Putamen (tissue), 1 donor: ENCODE data around the gene TRMT112.

Experiments used
- DNase-seq: peaks from one replicate; pipeline ENCODE4 v3.0.0-alpha.2; 2016; ENCODE audit warnings: low spot score

The TRMT112 gene

DNA sequence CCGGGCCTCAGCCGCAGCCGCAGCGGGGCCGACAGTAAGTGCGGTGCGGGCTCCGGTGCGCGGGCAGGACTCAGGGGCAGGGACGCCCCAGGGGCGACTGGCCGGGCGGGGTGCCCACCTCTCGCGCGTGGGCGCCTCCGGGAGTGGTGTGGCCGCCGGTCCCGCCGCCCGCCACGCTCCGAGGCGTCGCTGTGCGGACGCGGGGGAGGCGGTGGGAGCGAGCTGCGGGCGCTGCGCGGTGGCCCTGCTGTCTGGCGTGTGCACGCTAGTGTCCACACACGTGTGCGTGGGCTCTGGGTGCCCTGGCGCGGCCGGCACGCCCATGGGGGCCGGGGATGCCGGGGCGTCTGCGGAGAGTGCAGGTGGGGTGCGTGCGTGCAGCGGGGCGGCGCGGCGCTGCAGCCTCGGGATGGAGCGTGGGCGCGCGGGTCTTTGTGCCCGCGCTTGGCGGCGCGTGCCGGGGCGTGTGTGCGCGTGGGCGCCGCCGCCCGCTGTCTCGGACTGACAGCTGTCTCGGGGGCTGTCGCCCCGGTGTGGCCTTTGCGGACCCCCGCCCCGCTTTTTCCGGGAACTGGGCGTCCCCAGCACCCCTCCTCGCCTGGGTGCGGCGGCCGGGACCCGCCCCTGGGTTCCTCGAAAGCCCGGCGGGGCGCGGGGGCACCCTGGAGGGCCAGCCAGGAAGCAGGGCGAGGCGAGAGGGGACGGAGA lies 25.5 kb downstream of the TRMT112 start:
- DNase-seq: no peak

DNA sequence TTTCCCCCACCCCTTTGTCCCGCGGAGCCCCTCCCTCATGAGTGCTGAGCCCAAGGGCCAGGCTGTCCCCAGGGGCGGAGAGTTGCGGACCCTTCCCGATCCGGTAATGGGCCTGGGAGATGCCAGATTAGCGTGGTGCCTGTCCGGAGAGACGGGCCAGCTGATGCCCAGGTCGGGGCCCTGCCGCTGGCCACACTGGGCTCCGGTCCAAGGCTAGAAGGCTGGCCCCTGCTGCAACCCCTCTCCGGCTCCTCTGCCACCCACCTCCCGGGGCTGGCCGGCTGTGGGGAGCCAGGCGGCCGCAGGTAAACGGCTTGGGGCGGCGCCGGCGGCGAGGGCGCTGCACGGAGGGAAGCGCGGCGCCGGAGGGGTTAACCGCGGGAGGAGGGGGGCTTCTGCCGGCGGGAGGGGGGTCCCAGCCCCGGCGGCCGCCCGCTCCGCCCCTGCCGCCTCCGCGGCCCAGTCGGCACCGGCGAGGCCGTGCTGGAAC lies 26.1 kb downstream of the TRMT112 start, which contains the start of gene KCNK4:
Gene KCNK4, plus strand, starts transcription at position 41 of the 490 bp plus-strand sequence. CDS start 1,717 bp downstream, outside the sequence.
- DNase-seq: no peak

DNA sequence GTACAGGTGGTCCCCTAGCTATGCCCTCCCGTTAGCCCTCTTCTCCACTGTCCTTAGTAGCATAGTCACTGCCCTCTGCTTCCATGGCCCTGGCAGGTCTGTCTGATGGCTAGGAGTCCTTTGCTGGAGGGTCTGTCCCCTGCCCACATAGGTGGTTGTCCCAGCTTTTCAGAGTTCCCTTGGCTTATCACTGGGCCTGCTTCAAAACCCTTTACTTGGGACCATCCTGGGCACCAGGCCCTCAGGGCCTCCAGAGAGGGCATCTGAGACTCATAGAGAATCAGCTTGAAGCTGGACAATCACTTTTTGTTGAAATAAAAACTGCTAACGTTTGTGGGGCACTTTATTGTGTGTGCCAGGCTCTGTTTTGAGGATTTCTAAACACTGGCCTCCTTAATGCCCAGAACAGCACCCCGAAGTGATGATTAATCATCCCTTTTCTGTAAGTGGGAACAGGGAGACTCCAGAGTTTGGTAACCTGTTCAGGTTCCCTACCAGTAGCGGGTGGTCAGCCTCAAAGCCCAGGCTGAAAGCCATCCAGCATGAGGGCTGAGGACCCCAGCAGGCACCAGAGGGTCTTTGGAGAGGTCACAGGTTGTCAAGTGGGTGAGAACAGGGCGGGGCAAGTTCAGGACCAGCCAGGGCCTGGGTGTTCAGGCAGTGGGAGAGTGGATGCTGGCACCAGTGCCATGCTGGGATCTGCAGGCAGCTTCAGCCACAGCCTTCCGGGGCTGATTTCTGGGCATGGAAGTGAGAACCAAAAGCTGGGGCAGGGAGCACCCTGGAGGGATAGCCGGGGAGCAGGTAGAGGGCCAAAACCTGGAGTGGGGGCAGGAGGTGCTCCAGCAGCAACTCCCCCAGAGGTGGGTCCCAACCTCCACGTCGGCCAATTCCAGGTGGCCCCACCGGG lies 26.8 kb downstream of the TRMT112 start:
- DNase-seq: no peak

DNA sequence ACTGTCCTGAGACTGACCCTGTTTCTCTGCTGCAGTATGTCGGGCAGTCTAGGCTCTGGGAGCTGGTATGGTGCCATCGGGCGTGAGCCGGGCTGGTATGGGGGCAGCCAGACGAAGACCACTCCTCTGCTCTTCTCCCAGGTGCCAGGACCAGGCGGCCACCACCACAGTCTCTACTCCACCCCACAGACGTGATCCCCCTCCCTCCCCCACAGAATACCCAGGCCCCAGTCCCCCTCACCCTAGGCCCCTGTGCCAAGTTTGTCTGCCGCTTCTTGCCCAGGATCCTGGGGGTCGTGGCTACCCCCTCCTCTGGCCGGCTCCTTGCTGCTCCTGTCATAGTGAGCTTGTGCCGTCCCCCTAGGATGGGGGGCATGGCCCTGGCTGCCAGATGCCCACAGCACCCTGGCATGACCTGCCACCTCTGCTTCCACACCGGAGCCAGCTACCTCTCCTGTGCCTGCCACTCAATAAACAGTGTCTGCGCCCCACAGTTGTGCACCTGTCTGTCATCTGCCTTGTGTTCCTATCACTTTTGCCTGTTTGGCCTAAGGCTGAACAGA lies 28.3 kb downstream of the TRMT112 start:
- DNase-seq: no peak

DNA sequence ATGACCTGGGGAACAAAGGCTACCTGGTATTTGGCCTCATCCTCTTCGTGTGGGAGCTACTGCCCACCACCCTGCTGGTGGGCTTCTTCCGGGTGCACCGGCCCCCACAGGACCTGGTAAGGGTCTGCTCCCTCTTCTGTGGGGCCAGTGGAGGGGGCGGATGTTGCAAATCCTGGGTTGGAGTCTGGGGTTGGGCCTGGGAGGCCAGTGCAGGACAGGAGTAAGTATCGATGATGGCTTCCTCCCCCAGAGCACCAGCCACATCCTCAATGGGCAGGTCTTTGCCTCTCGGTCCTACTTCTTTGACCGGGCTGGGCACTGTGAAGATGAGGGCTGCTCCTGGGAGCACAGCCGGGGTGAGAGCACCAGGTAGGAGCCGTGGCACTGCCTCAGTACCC lies 29.0 kb downstream of the TRMT112 start:
- no peak for DNase-seq

DNA sequence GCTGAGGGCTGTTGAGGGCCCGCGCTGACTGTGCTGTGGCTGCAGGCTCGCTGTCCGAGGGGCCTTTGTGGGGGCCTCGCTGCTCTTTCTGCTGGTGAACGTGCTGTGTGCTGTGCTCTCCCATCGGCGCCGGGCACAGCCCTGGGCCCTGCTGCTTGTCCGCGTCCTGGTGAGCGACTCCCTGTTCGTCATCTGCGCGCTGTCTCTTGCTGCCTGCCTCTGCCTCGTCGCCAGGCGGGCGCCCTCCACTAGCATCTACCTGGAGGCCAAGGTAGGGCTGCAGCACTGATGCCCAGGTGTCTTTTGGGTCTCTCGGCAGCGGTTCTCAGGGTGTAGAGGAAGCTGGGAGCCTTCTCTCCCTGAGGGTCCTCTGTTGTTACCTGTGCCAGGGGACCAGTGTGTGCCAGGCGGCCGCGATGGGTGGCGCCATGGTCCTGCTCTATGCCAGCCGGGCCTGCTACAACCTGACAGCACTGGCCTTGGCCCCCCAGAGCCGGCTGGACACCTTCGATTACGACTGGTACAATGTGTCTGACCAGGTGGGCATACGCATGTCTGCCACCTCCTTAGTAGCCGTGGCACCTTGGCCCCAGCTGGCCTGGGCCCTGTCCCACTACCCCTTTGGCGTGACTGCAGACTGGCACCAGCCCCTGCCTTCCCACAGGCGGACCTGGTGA lies 29.5 kb downstream of the TRMT112 start:
- DNase-seq: no peak

DNA sequence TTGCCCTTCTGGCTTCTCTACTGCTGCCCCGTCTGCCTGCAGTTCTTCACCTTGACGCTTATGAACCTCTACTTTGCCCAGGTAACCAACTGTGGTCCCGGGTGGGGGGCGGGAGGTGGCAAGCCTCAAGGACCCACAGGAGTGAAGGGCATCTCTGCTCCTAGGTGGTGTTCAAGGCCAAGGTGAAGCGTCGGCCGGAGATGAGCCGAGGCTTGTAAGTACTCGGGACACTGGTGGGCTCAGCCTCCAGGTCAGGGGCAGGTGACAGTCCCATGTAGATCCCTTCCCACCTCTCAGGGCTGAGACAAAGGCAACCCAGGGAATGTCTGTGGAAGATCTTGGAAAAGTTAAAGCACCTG lies 30.6 kb downstream of the TRMT112 start:
- no peak for DNase-seq

DNA sequence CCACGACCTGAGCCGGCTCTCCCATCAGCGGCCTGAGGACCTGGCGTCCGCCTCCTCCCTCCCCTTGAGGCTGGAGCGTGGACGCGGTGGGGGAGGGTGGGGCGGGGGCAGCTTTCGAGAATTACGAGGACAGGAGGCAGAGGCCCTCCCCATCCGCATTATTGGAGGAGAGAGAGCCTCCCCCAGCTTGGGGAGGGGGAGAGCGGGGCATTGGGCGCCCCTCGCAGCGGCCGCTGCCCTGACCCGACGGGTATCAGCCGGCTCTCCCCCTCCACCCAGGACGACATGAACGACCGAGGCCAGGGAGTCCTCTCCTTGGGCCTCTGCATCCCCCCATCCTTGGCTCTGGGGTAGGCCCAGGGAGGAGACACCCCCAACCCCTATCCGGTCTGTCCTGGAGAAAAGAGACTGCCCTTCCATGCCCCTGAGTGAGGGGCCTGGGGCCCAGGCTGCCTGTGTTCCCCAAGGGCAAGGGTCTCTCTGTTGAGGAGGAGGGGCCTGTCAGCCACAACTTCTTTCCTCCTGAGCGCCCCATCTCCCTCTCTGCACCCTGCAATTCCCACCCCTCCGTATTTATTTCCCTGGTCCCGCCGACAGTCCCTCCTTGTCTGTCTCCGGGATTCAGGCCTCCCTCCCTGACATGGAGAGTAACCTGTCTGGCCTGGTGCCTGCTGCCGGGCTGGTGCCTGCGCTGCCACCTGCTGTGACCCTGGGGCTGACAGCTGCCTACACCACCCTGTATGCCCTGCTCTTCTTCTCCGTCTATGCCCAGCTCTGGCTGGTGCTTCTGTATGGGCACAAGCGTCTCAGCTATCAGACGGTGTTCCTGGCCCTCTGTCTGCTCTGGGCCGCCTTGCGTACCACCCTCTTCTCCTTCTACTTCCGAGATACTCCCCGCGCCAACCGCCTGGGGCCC lies 31.2 kb downstream of the TRMT112 start:
- DNase-seq: no peak

DNA sequence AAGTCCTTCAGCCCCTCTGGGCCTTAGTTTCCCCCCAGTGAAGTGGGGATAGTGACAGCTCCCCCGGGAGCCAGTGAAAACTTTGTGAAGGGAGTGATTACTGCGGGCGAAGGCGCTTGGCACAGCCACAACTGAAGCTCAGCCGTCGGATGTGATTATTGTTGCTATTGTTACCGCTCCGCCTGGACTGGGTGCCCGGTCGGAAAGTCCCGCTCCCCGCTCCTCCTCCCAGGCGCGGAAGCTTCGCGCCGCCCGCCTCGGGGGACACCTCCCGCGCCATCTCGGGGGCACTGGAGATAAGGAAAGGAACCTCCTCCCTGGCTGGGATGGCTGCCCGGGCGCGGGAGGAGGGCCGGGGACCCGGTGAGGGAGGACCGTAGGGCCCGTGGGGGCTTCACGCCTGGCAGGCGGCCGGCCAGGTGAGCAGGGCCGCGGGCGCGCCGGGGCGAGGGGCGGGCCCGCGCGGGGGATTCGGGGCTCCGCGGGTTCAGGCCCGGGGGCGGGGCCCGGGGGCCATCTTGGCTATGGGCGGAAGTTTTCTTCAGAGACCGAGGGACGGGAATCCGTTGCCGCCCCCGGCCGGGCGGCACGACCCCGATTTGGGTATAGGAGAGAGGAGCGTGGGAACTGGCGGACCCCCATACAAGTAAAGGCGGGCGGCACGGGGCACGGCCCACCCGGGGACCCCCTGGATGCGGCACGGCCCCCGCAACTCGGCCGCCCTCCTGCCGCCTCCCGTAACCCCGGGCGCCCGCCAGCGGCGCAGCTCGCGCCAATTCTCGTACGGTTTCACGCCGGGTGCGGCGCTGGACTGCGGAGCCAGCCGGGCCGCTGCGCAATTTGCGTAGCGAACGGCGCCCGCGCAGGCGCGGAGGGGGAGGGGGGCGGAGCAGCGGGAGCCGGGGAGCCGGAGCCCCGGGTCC lies 32.1 kb downstream of the TRMT112 start, which contains the start of gene GPR137:
Gene GPR137, plus strand, starts transcription at position 887 of the 923 bp plus-strand sequence. CDS start 677 bp downstream, outside the sequence.
- peak; percentile 87 for DNase-seq

DNA sequence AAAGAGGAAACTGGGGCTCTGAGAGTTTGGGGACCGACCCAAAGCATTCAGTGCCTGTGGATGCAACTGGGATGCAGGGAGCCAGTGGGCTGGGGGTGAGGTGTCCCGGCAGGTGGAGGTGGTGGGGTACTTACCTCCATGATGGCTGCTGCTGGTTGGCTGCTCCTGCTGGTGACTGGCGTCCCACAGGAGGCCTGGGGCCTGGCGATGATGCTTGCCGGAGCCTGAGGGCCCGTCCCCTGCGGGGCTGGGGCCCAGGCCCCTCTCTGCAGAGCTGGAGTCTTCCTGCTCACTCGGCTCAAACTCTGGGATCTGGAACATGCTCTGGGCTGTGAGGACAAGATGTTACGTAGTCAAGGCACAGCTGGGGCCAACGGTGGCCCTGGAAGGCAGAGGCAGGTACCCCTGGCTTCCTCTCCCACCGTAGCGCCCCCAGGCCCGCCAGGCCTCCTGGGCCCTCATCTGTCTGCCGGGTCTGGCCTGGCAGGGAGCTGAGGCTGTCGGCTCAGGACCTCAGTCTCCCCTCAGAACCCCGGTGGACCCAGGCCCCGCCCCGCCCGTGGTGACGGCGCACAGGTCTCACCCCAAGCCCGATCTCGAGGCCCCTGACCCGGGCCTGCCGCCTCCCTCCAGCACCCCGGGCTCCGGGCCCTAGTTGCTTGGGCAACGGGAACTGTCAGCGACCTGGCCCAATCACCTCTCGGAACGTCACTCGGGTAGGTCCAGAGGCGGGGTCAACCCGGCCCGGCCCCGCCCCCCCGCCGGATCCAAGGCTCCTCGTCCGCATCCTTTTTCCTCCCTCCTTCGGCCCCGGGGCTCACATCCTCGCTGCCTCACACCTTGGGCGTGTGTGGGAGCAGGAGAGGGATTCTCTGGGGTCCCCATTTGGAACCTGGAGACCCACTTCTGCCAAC lies 33.1 kb downstream of the TRMT112 start, which contains the start of gene BAD:
Gene BAD, minus strand, starts transcription at position 618 of the 914 bp plus-strand sequence. Its CDS starts 297 bp downstream, at position 321.
- DNase-seq: peak; percentile 96

DNA sequence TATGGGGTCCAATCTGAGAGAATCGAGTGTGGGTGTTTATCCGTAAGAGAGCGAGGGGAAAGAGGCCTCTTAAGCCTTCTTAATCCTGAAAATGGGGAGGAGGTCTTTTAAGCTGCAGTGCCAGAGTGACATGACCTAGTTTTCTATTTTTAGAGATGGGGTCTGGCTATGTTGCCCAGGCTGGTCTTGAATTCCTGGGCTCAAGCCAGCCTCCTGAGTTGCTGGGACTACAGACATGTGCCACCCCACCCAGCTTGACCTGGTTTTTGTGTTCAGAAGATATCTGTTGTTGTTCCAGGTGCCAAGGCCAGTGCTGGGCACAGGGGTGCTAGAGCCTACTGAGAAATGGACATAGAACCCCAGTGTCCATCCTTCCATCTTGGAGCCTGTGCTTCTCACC lies 34.3 kb downstream of the TRMT112 start:
- no peak for DNase-seq

DNA sequence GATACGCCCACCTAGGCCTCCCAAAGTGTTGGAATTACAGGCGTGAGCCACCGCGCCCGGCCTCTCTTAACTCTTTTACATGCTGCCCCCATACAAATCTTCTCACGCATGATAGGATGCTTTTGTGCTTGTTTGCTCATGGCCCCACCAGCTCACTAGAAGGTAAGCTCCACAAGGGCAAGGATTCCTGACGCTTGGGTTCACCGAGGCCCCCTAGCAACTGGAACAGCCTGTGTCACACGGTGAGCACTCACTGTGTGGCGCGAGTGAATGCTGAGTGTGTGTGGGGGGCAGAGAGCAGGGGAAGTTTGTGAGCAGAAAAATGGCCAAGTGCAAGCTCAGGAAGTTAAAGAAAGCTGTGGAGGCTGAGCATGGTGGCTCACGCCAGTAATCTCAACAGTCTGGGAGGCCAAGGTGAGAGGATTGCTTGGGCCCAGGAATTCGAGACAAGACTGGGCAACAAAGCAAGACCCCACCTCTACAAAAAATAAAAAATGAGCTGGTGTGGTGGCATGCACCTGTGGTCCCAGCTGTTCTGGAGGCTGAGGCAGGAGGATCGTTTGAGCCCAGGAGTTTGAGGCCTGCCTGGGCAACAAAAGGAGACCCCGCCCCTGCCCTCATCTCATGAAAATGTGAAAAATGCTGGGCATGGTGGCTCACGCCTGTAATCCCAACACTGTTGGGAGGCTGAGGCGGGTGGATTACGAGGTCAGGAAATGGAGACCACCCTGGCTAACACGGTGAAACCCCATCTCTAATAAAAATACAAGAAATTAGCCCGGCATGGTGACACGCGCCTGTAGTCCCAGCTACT lies 35.2 kb downstream of the TRMT112 start:
- DNase-seq: no peak

DNA sequence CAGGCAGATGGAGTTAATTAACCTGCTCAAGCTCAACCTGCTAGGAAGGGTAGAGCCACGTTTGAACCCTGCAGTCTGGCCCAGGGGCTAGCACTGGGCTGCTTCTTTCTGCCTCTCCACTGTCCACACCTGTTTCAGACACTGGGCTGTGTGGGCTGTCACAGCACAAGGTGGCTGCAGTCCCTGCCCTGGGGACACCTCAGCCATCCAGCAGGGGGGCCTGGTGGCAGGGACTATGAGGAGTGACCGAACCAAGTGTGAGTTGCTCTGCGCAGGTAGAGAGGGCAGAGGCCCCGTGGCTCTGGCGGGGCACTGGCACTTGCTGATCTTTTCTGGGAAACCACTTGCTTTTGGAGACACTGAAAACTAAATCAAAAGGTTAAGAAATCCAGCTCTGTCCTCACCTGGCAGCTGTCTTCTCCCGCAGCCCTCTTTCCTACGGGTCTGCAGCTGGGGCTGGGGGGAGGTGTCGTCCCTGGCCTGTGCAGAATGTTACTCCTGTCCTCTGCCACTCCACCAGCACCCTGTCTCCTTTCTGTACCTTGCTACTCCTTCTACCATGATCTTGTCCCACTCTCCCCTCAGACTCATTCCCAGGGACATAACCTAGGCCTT lies 38.7 kb downstream of the TRMT112 start:
- DNase-seq: no peak

DNA sequence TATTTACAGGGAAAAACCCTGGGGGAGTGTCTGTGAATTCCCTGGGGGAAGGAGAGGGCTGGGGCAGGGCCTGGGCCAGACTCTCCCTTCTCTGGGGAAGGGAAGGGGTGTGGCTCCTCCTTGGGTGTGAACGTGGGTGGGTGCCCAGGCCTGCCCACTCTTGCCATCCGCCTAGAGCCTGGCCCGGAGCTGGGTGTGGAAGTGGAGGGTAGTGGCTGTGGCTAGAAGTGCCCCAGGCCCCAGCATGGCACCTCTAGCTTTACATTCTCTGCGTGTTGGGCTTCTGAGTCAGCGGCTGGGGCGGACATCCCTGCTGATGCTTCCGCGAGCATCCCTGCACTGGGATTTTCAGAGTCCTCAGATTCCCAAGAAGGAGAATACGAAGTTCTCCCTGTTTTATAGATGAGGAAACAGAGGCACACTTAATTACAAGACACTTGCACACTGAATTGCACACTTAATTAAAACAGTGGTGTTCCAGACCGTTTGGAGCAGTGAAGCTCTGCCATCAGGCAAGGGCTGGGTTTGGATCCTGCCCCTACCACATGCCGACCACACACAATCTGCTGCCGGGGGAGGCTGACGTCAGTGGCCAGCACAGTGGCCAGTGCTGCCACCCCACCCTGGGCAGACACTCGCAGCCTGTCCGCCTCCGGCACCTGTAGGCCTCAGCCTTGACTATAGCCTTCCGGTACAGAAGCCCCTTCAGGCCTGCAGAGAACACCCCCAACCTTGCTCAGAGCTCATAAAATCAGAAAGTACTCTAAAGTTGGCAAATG lies 40.5 kb downstream of the TRMT112 start:
- no peak for DNase-seq

DNA sequence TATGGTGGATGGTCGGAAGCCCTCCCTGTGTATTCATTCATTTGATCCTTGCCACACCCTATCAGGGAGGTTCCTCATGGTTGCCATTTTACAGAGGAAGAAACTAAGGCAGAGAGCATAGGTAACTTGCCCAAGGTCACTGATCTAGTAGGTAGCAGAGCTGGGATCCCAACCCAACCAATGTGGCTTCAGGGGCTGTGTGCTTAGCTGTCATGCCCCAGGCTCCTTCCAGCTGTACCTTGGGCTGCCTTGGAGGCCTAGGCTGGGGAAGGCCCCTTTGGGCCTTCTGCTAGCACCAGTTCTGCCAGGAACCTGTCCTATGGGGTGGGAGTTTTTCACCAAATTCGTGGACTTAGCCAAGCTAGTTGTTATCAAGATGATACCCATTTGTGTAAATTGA lies 41.5 kb downstream of the TRMT112 start:
- no peak for DNase-seq

DNA sequence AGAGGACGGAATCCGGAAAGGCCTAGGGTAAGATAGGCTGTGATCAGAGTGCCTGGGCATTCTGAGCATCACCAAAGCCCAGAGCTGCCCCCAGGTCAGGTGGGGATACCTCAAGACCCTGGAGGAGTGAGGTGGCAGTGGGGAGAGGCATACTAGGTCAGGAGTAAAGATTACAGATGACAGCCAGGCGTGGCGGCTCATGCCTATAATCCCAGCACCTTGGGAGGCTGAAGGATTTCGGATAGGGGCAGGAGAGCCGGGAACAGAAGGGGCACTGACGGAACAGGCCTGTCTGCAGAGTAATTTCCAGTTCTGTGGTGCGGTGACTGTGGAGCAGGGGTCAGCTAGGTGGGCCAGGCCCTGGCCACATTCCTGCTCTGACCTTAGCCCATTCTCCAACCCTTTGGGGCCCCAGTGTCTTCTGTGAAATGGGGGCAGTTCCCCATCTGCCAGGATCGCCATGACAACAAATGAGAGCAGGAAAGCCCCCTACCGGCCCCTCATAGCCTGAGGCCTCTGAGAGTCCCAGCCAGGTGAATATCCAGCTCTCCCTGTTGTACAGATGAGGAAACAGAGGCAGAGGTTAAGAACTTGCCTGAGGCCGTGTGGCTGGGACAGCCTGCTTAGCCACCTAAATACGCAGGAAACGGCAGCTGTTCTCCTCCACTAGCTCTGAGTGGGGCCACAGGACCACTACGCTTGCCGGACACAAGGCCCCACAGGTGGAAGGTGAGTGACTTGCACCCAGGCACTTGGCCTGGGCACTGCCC lies 42.1 kb downstream of the TRMT112 start:
- no peak for DNase-seq
